RPMI7951 (cell line): ENCODE data around the gene KRT83. TPM values are rescaled to one million over a fixed set of nuclear protein-coding genes. Genes with fewer than 3 reads are reported as not detected.

Experiments used
- DNase-seq: peaks from one replicate; pipeline ENCODE4 v3.0.0-alpha.2; 2012; ENCODE audit warnings: low read depth
- total RNA-seq: library from RNA; depleted of rRNA; stranded (reverse); fragments of >200 nt; shearing (Covaris generic); gene quantifications from 2 replicates; pipeline ENCODE4 v1.2.3, GENCODE V29; 2014; rRNA removed

KRT83 gene
- not detected in 2 replicates for total RNA-seq

- no peak for DNase-seq
Measured at GRCh38 chr12:52320784-52321400, at the start of gene KRT83. Gene KRT83 (minus strand): TSS chr12:52321398. CDS start chr12:52321335, 63 bp downstream.

- DNase-seq: no peak
Measured at GRCh38 chr12:52369809-52370208, 48.6 kb upstream of the KRT83 start.

GRCh38 chr12:52369211-52369610, 48.0 kb upstream of the KRT83 start:
- DNase-seq: no peak

- DNase-seq: no peak
Measured at GRCh38 chr12:52368508-52368907, 47.3 kb upstream of the KRT83 start.

GRCh38 chr12:52367876-52368275, 46.7 kb upstream of the KRT83 start:
- peak; percentile 18 for DNase-seq

GRCh38 chr12:52366738-52367485, 45.7 kb upstream of the KRT83 start, which contains the start of gene KRT85:
Gene KRT85 (minus strand): TSS chr12:52367481. CDS start chr12:52367405, 76 bp downstream.
- no peak for DNase-seq

- DNase-seq: no peak
Measured at GRCh38 chr12:52364901-52365489, 43.8 kb upstream of the KRT83 start.

GRCh38 chr12:52364061-52364460, 42.9 kb upstream of the KRT83 start:
- DNase-seq: no peak

- DNase-seq: no peak
Measured at GRCh38 chr12:52363111-52363679, 42.0 kb upstream of the KRT83 start.

- no peak for DNase-seq
Measured at GRCh38 chr12:52362118-52362726, 41.0 kb upstream of the KRT83 start.

GRCh38 chr12:52361553-52361952, 40.4 kb upstream of the KRT83 start:
- DNase-seq: no peak

- no peak for DNase-seq
Measured at GRCh38 chr12:52360663-52361271, 39.6 kb upstream of the KRT83 start.

GRCh38 chr12:52360106-52360662, 39.0 kb upstream of the KRT83 start:
- DNase-seq: no peak

- DNase-seq: no peak
Measured at GRCh38 chr12:52359621-52360061, 38.4 kb upstream of the KRT83 start.

- no peak for DNase-seq
Measured at GRCh38 chr12:52358575-52359350, 37.6 kb upstream of the KRT83 start.

GRCh38 chr12:52356762-52357580, 35.8 kb upstream of the KRT83 start:
- no peak for DNase-seq

- no peak for DNase-seq
Measured at GRCh38 chr12:52356031-52356761, 35.0 kb upstream of the KRT83 start.

GRCh38 chr12:52355176-52355575, 34.0 kb upstream of the KRT83 start:
- DNase-seq: peak; percentile 26

GRCh38 chr12:52354200-52354599, 33.0 kb upstream of the KRT83 start:
- peak; percentile 28 for DNase-seq
